ENCODE results near the gene RCL1. TPM values are rescaled to one million over a fixed set of nuclear protein-coding genes. Genes with fewer than 3 reads are reported as not detected.

Gene RCL1, protein sequence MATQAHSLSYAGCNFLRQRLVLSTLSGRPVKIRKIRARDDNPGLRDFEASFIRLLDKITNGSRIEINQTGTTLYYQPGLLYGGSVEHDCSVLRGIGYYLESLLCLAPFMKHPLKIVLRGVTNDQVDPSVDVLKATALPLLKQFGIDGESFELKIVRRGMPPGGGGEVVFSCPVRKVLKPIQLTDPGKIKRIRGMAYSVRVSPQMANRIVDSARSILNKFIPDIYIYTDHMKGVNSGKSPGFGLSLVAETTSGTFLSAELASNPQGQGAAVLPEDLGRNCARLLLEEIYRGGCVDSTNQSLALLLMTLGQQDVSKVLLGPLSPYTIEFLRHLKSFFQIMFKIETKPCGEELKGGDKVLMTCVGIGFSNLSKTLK
- total RNA-seq (2016; rRNA removed; fragmentation: Illumina TruSeq; extraction: Trizol) (31.6 and 33.9 TPM in 2 replicates), polyA plus RNA-seq (2011; rRNA removed) (22.3 and 25.9 TPM in 2 replicates), polyA minus RNA-seq (2011; rRNA and poly(A)+ RNA removed; ENCODE audit: low replicate concordance) (32.3 and 35.4 TPM in 2 replicates), Bru-seq, nascent RNA (percentile 88 among the genes with signal in this experiment), BruChase-seq, experiment 1, labeled RNA remaining after a 6-hour chase (percentile 79 among the genes with signal in this experiment), BruChase-seq, experiment 2, labeled RNA remaining after a 2-hour chase (percentile 80 among the genes with signal in this experiment)
- 47.2 and 49.8 TPM in 2 replicates for total RNA-seq (2016; cell fraction: cytosol; rRNA removed; fragmentation: Illumina TruSeq; extraction: Trizol; ENCODE audit: low read depth)
- 32.4 and 35.1 TPM in 2 replicates for total RNA-seq (2016; cell fraction: insoluble cytoplasmic fraction; rRNA removed; fragmentation: Illumina TruSeq; extraction: Trizol)
- 31.7 and 32.8 TPM in 2 replicates for total RNA-seq (2016; cell fraction: membrane; rRNA removed; fragmentation: Illumina TruSeq; extraction: Trizol)
- 28.3 and 32.7 TPM in 2 replicates for total RNA-seq (2016; cell fraction: nucleus; rRNA removed; fragmentation: Illumina TruSeq; extraction: Trizol)
- 16.4 and 27.5 TPM in 2 replicates for polyA plus RNA-seq (2011; cell fraction: cytosol; rRNA removed)
- 21.0 and 22.1 TPM in 2 replicates for polyA plus RNA-seq (2011; cell fraction: nucleus; rRNA removed)
- polyA plus RNA-seq (2012): 18.3 and 18.7 TPM in 2 replicates
- 3.6 and 6.7 TPM in 2 replicates for polyA plus RNA-seq (2016; cell fraction: cytosol; fragmentation: Illumina TruSeq; extraction: Trizol; ENCODE audit: low read depth)
- 32.9 and 39.4 TPM in 2 replicates for polyA plus RNA-seq (2016; cell fraction: insoluble cytoplasmic fraction; fragmentation: Illumina TruSeq; extraction: Trizol; ENCODE audit: low read depth)
- 8.3 and 8.4 TPM in 2 replicates for polyA plus RNA-seq (2016; cell fraction: membrane; fragmentation: Illumina TruSeq; extraction: Trizol; ENCODE audit: low read depth)
- 33.7 and 36.4 TPM in 2 replicates for polyA plus RNA-seq (2016; cell fraction: nucleus; fragmentation: Illumina TruSeq; extraction: Trizol; ENCODE audit: insufficient read depth, low read depth)
- polyA minus RNA-seq (2011; cell fraction: cytosol; rRNA and poly(A)+ RNA removed): 11.1 and 16.9 TPM in 2 replicates
- 66.7 and 69.2 TPM in 2 replicates for polyA minus RNA-seq (2011; cell fraction: nucleus; rRNA and poly(A)+ RNA removed)
- long read RNA-seq, experiment 1, transcript RCL1-208 (5 exons, 1,459 nt): major isoform, 7 of 26 reads
- long read RNA-seq, experiment 1, transcript RCL1-204 (9 exons, 2,134 nt): minor isoform, 6 of 26 reads
- long read RNA-seq, experiment 1, partial matches to known transcripts: 3 of 26 reads
- long read RNA-seq, experiment 1, other reads (novel, unspliced or antisense): 10 of 26 reads
- long read RNA-seq, experiment 2, transcript RCL1-208 (5 exons, 1,459 nt): minor isoform, 10 of 92 reads
- long read RNA-seq, experiment 2, transcript RCL1-204 (9 exons, 2,134 nt): major isoform, 42 of 92 reads
- long read RNA-seq, experiment 2, partial matches to known transcripts: 12 of 92 reads
- long read RNA-seq, experiment 2, other reads (novel, unspliced or antisense): 27 of 92 reads

DNA sequence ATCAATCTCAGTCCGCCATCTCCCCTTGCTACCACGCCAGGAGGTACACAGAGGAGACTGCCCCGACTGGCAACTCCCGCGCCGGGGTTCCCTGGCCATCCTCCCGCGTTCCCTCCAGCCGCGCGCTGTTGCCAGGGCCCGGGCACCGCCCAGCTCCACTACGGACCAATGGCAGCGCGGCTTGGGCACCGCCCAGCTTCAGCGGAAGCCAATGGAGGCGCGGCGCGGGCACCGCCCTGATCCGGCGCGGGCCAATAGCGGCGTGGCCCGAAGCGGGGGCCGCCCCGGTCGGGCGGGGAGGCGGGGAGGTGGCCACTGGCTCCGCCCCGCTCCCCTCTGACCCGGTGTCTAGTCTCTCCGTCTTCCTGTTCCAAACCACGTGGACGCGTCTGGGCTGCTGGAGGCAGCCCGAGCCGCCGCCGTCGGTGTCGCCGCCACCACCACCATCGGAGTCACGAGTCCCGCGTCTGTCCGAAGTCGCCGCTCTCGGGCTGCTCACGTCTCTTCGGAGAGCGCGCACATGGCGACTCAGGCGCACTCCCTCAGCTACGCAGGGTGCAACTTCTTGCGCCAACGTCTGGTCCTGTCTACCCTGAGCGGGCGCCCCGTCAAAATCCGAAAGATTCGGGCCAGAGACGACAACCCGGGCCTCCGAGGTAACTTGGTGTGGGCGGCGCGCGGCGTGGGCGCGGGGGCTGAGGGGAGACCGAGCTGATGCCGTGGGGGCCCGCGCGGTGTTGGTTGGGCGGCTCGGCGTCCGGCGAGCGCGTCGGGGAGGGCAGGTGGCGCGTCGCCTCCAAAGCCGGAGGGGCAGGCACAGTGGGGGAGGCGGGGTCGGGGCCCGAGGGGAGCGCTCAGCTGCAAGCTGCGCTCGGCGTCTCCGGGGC, at the start of gene RCL1:
RCL1 (plus strand) TSS at position 373 of the 887 bp plus-strand sequence; CDS start at position 521, 148 bp downstream.
- Histone ChIP-seq H3K79me2 (ENCODE audit: insufficient read depth, low read length) (peaks cover 46% of the 10 kb centered on the region), H3K27me3 (ENCODE audit: control insufficient read depth in 1 of 2, insufficient read depth in 2 of 2, low read length in 2 of 2) (no peaks in the 10 kb centered on the region; a peak in 1 of 5 replicates), H3K27ac (ENCODE audit: extremely low read length, insufficient read depth, low read length) (peak within 1 kb of the TSS; percentile 88), H3K9me3 (ENCODE audit: low read length) (no peaks in the 10 kb centered on the region), H3K36me3 (replicated peaks in 1 of 2; ENCODE audit: control insufficient read depth in 1 of 2, insufficient read depth in 2 of 2, low read length in 2 of 2) (no peaks in the 10 kb centered on the region), H3K4me2 (ENCODE audit: low read depth, low read length) (peak within 1 kb of the TSS; percentile 98), H4K20me1 (ENCODE audit: insufficient read depth, low read length) (peaks cover 9% of the 10 kb centered on the region), H2AFZ (ENCODE audit: low read length) (peak within 1 kb of the TSS; percentile 95), H3K4me1 (ENCODE audit: insufficient read depth, low read length) (peaks cover 48% of the 10 kb centered on the region), H3K9ac (ENCODE audit: insufficient read depth, low read depth, low read length) (peak within 1 kb of the TSS; percentile 87), H3K4me3 (replicated peaks in 1 of 3; ENCODE audit: insufficient read depth in 1 of 3, low read depth in 2 of 3, low read length in 3 of 3) (peak within 1 kb of the TSS; percentile 71 to 87 (median 73))
- 0% methylated on average over 31 of the region's 106 CpGs for WGBS (ENCODE audit: low lambda C conversion rate)
- in situ Hi-C loops (cut with HindIII; ENCODE audit: extremely low pct_ligation_motif_present, low pct_unique_long_range_greater_than_20kb) (no loop called here), intact Hi-C loops (cut with micrococcal nuclease; ENCODE audit: unreplicated experiment) (loop anchor here (5.0 to 10.0 kb wide), 2 partner anchors 116 to 132 kb away; partner anchors contain the start of gene CDC37L1)
- ChIA-PET POLR2A (interaction anchor here (0.6 to 2.8 kb wide), 18 partner anchors 9 to 1051 kb away, joined by 3 to 26 read pairs (median 3); partner anchors contain the start of genes AK3, CDC37L1, JAK2 and RIC1), CTCF (ENCODE audit: low intra/inter-chr PET ratio, low total read pairs) (no interaction called here)
- ATAC-seq (peak; percentile 97), DNase-seq (ENCODE audit: low spot score) (peak; percentile 88), FAIRE-seq (peak; percentile 59)
- TSS peak; percentile 70 for BruUV-seq (replicated peaks)
- TF ChIP-seq, protein P1, sequence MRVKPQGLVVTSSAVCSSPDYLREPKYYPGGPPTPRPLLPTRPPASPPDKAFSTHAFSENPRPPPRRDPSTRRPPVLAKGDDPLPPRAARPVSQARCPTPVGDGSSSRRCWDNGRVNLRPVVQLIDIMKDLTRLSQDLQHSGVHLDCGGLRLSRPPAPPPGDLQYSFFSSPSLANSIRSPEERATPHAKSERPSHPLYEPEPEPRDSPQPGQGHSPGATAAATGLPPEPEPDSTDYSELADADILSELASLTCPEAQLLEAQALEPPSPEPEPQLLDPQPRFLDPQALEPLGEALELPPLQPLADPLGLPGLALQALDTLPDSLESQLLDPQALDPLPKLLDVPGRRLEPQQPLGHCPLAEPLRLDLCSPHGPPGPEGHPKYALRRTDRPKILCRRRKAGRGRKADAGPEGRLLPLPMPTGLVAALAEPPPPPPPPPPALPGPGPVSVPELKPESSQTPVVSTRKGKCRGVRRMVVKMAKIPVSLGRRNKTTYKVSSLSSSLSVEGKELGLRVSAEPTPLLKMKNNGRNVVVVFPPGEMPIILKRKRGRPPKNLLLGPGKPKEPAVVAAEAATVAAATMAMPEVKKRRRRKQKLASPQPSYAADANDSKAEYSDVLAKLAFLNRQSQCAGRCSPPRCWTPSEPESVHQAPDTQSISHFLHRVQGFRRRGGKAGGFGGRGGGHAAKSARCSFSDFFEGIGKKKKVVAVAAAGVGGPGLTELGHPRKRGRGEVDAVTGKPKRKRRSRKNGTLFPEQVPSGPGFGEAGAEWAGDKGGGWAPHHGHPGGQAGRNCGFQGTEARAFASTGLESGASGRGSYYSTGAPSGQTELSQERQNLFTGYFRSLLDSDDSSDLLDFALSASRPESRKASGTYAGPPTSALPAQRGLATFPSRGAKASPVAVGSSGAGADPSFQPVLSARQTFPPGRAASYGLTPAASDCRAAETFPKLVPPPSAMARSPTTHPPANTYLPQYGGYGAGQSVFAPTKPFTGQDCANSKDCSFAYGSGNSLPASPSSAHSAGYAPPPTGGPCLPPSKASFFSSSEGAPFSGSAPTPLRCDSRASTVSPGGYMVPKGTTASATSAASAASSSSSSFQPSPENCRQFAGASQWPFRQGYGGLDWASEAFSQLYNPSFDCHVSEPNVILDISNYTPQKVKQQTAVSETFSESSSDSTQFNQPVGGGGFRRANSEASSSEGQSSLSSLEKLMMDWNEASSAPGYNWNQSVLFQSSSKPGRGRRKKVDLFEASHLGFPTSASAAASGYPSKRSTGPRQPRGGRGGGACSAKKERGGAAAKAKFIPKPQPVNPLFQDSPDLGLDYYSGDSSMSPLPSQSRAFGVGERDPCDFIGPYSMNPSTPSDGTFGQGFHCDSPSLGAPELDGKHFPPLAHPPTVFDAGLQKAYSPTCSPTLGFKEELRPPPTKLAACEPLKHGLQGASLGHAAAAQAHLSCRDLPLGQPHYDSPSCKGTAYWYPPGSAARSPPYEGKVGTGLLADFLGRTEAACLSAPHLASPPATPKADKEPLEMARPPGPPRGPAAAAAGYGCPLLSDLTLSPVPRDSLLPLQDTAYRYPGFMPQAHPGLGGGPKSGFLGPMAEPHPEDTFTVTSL (CRISPR knock-in tag; IDR thresholded peaks at IDR 0.05; ENCODE audit: borderline replicate concordance): peak; percentile 38; the same call in 1 of the 2 replicates
- TF ChIP-seq ATM (IDR thresholded peaks at IDR 0.05; ENCODE audit: borderline replicate concordance): no peak
- peak; percentile 35; the same call in 1 of the 2 replicates for TF ChIP-seq TARDBP (CRISPR knock-in tag; IDR thresholded peaks at IDR 0.05)
- TF ChIP-seq, protein P2, sequence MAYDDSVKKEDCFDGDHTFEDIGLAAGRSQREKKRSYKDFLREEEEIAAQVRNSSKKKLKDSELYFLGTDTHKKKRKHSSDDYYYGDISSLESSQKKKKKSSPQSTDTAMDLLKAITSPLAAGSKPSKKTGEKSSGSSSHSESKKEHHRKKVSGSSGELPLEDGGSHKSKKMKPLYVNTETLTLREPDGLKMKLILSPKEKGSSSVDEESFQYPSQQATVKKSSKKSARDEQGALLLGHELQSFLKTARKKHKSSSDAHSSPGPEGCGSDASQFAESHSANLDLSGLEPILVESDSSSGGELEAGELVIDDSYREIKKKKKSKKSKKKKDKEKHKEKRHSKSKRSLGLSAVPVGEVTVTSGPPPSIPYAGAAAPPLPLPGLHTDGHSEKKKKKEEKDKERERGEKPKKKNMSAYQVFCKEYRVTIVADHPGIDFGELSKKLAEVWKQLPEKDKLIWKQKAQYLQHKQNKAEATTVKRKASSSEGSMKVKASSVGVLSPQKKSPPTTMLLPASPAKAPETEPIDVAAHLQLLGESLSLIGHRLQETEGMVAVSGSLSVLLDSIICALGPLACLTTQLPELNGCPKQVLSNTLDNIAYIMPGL (CRISPR knock-in tag; IDR thresholded peaks at IDR 0.05; ENCODE audit: borderline replicate concordance in 1 of 2, low read depth in 1 of 2): peak; percentile 44 to 85; a peak in 3 of 4 replicates
- no peak for TF ChIP-seq DNMT3B (CRISPR knock-in tag; conservative IDR thresholded peaks at IDR 0.05)
- no peak for TF ChIP-seq CHD4 (IDR thresholded peaks at IDR 0.05; ENCODE audit: borderline replicate concordance, low read length)

Measured in HepG2 (cell line).